KMS-11 (cell line): ENCODE measurements around the gene RNF167.
"Not testable (repeated sequence)": the region's sequence is repeated elsewhere in the genome, so short reads cannot be mapped to it uniquely, and the experiment has no call there.

Source experiments
- H2AFZ ChIP-seq: fragments of 200-600 bp; sonication (generic); 2 replicates; pipeline ENCODE4 v1.6.1; 2016; ENCODE audit warnings: antibody characterized with exemption, mixed run types, low read depth
- H3K27ac ChIP-seq: fragments of 200-600 bp; sonication (generic); 2 replicates; pipeline ENCODE4 v1.6.1; 2016; ENCODE audit warnings: mild to moderate bottlenecking, mixed run types
- H3K27me3 ChIP-seq: fragments of 200-600 bp; sonication (generic); 2 replicates; pipeline ENCODE4 v1.6.1; 2017; ENCODE audit warnings: mild to moderate bottlenecking, low read depth, mixed run types, moderate library complexity; ENCODE audit not compliant: insufficient read depth
- H3K36me3 ChIP-seq: fragments of 200-600 bp; sonication (generic); 2 replicates; pipeline ENCODE4 v1.6.1; 2017; ENCODE audit warnings: mild to moderate bottlenecking, mixed run types; ENCODE audit not compliant: insufficient read depth
- H3K4me1 ChIP-seq: fragments of 200-600 bp; sonication (generic); 2 replicates; pipeline ENCODE4 v1.6.1; 2016; ENCODE audit warnings: mild to moderate bottlenecking, low read depth, mixed run types; ENCODE audit not compliant: poor library complexity, severe bottlenecking
- H3K4me2 ChIP-seq: fragments of 200-600 bp; sonication (generic); 2 replicates; pipeline ENCODE4 v1.7.0; 2016; ENCODE audit warnings: mild to moderate bottlenecking, mixed run types
- H3K4me3 ChIP-seq: fragments of 200-600 bp; sonication (generic); IDR thresholded peaks from 2 replicates; pipeline ENCODE4 v1.6.1; 2017; ENCODE audit warnings: low read depth, low read length, mixed read lengths; ENCODE audit not compliant: insufficient read depth
- H3K79me2 ChIP-seq: fragments of 200-600 bp; sonication (generic); 2 replicates; pipeline ENCODE4 v1.6.1; 2016; ENCODE audit warnings: low read depth, mixed run types; ENCODE audit not compliant: insufficient read depth
- H3K9ac ChIP-seq: fragments of 200-600 bp; sonication (generic); 2 replicates; pipeline ENCODE4 v1.6.1; 2016; ENCODE audit warnings: mild to moderate bottlenecking, mixed run types
- H4K20me1 ChIP-seq: fragments of 200-600 bp; sonication (generic); 2 replicates; pipeline ENCODE4 v1.6.1; 2016; ENCODE audit warnings: mild to moderate bottlenecking, mixed run types; ENCODE audit not compliant: insufficient read depth
- TF ChIP-seq, protein P1 (sequence below): fragments of 200-600 bp; sonication (generic); conservative IDR thresholded peaks from 2 replicates; pipeline ENCODE4 v1.6.1; 2017; ENCODE audit warnings: low read depth, mild to moderate bottlenecking, antibody characterized with exemption, low read length, moderate library complexity, mixed read lengths

Gene RNF167

GRCh38 chr17:4902540-4902939 is 37.5 kb upstream of the RNF167 start:
- TF ChIP-seq, protein P1, sequence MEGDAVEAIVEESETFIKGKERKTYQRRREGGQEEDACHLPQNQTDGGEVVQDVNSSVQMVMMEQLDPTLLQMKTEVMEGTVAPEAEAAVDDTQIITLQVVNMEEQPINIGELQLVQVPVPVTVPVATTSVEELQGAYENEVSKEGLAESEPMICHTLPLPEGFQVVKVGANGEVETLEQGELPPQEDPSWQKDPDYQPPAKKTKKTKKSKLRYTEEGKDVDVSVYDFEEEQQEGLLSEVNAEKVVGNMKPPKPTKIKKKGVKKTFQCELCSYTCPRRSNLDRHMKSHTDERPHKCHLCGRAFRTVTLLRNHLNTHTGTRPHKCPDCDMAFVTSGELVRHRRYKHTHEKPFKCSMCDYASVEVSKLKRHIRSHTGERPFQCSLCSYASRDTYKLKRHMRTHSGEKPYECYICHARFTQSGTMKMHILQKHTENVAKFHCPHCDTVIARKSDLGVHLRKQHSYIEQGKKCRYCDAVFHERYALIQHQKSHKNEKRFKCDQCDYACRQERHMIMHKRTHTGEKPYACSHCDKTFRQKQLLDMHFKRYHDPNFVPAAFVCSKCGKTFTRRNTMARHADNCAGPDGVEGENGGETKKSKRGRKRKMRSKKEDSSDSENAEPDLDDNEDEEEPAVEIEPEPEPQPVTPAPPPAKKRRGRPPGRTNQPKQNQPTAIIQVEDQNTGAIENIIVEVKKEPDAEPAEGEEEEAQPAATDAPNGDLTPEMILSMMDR = no peak
- H3K79me2 ChIP-seq = no peaks in the 10 kb centered on the region
- H3K4me1 ChIP-seq = peaks cover 4% of the 10 kb centered on the region
- H3K36me3 ChIP-seq = no peaks in the 10 kb centered on the region
- H3K27me3 ChIP-seq = no peaks in the 10 kb centered on the region
- no peak overlapping the region for H2AFZ ChIP-seq
- H3K4me3 ChIP-seq = no peak overlapping the region
- no peak overlapping the region for H3K4me2 ChIP-seq
- no peaks in the 10 kb centered on the region for H4K20me1 ChIP-seq
- H3K27ac ChIP-seq = no peak overlapping the region
- no peak overlapping the region for H3K9ac ChIP-seq

DNA sequence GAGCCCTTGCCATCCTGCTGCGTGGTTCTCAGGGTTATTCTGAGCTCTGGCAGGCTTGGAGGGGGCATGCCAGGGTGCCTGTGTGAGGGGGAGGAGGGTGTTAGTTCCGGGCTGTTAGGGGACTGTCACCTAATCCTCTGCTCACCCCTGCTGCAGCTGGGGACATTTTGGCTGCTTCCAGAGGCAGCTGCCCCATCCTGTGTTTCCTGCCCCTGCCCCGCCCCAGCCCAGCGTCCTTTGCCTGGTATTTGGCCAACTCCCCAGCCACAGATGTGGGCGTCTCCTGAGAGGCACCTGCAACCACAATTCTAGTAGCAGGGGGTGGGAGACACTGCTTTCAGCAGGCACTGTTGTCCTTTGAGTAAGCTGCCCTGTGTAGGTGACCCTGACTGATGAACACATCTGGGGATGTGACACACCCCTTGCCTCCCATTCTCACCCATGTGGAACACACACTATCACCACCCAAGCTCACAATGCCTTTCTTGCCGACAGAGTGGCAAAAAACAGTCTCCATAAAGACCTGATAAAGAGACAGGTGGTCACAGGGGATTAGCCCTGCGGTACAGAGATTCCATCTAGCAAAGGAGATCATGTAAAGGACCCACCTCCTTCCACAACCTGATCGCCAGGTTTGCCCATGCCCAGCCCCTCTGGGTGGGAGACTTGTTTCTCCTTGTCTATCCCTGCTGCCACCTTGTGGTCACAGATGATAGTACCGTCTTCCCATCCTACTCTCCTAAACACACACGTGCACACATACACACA is 36.8 kb upstream of the RNF167 start, which contains the start of gene CHRNE:
Gene CHRNE, minus strand, starts transcription at position 48 of the 768 bp plus-strand sequence. Its CDS starts 35 bp downstream, at position 13.
- Histone ChIP-seq H3K27ac (no peak within 1 kb of the TSS), H3K79me2 (no peaks in the 10 kb centered on the region), H3K27me3 (no peaks in the 10 kb centered on the region), H3K9ac (no peak within 1 kb of the TSS), H3K4me3 (no peak within 1 kb of the TSS), H4K20me1 (no peaks in the 10 kb centered on the region), H2AFZ (no peak within 1 kb of the TSS), H3K4me2 (peak within 1 kb of the TSS; percentile 30; the same call in 1 of the 2 replicates), H3K4me1 (peaks cover 4% of the 10 kb centered on the region), H3K36me3 (no peaks in the 10 kb centered on the region)
- TF ChIP-seq, protein P1 = peak; percentile 64

DNA sequence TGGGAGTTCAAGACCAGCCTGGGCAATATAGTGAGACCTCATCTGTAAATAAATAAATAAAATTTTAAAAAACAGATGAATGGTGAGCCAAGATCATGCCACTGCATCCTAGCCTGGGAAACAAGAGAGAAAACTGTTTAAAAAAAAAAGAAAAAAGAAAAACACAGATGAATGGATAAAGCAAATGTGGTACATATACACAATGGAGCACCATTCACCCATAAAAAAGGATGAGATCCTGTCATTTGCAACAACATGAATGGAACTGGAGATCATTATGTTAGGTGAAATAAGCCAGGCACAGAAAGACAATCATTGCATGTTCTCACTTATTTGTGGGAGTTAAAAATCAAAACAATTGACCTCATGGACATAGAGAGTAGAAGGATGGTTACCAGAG is 33.4 kb upstream of the RNF167 start:
- not testable (repeated sequence) for H4K20me1 ChIP-seq, H3K36me3 ChIP-seq

GRCh38 chr17:4908301-4908700 is 31.8 kb upstream of the RNF167 start:
- Histone ChIP-seq H3K79me2 (no peaks in the 10 kb centered on the region), H2AFZ (no peak overlapping the region), H3K4me3 (no peak overlapping the region), H3K4me1 (no peaks in the 10 kb centered on the region), H3K27ac (no peak overlapping the region), H4K20me1 (no peaks in the 10 kb centered on the region), H3K4me2 (no peak overlapping the region), H3K36me3 (no peaks in the 10 kb centered on the region), H3K9ac (no peak overlapping the region), H3K27me3 (no peaks in the 10 kb centered on the region)
- TF ChIP-seq, protein P1 = no peak

More for the DNA sequence above, 33.4 kb upstream of the RNF167 start:
- H3K4me3 ChIP-seq, H3K79me2 ChIP-seq, H3K27me3 ChIP-seq, H3K9ac ChIP-seq, H2AFZ ChIP-seq, H3K27ac ChIP-seq, H3K4me1 ChIP-seq, H3K4me2 ChIP-seq: not testable (repeated sequence)
